ENCODE results near the gene ALDH1A2. TPM values are rescaled to one million over a fixed set of nuclear protein-coding genes. Genes with fewer than 3 reads are reported as not detected.

Gene ALDH1A2
- polyA plus RNA-seq, 1 donor (not counting 4 experiments of a cell fraction or from before 2014, with no cell fraction given) = 1.9 TPM

DNA sequence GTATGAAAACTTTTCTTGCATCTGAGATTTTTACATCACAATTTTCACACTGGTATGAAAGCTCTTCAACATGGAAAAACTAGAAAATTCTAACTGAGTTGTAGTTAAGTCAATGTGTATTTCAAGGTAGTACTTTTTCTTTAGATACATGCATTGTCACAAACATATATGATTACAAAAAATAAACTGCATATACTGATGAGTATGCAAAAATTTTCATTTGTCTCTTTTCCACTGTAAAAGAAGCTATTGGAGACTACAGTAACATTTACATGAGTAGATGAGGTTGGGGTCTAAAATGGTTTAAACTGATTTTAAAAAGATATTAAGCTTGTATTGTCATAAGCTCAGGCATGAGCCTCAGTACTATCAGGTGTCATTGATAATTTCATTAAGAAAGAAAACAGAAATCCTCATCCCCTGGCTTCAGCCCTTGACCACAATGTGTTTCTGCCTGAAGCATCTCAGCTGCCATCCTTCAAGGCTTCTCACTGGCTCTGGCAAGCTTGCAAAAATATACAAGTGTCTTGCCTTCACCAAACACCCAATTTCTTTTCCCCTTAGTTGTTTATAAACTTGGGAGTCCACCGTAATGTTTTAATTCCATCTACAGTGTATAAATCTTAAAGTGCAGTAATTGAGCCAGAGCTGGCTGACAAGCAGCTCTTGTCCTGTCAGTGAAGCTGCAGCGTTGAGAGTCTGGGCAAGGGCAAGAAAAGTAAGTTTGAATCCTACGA is 71.9 kb downstream of the ALDH1A2 start:
- H3K79me2 ChIP-seq (ENCODE audit: control insufficient read depth, insufficient read depth, low read length) = no peaks in the 10 kb centered on the region
- FAIRE-seq = no peak

DNA sequence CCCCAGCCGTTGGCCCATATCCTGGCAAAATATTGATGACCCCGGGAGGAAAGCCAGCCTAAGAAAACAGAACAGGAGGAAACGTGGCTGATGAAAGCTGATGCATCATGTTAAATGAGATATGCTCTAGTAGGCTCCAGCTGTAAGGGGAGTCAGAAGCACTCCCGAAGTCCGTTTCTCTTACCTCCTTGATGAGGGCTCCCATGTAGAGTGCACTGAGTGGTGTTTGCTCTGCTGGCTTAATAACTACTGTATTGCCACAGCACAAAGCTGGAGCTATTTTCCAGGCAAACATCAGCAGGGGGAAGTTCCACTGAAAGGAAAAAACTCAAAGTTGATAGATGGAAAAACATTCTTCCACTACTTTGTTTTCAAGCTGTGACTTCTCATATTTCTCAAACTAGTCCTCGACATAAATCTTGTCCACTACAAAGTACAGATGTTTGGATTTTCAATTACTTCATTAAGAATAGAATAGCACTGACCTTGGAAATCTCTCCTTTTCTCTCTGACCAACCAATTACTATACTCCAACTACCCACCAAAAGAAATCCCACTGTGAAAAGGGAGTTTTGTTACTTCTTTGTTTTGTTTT is 72.7 kb downstream of the ALDH1A2 start:
- Histone ChIP-seq H3K9me3 (ENCODE audit: control insufficient read depth, low read depth, low read length) (no peaks in the 10 kb centered on the region), H3K9ac (ENCODE audit: control insufficient read depth, extremely low read depth, insufficient read depth, low read length) (no peak overlapping the region), H3K4me3 (ENCODE audit: control insufficient read depth in 2 of 3, extremely low read depth in 1 of 3, insufficient read depth in 2 of 3, low read depth in 1 of 3, low read length in 3 of 3) (no peak overlapping the region), H3K36me3 (ENCODE audit: control insufficient read depth in 2 of 2, extremely low read depth in 1 of 2, insufficient read depth in 2 of 2, low read length in 2 of 2) (no peaks in the 10 kb centered on the region), H2AFZ (ENCODE audit: control insufficient read depth, low read length) (no peak overlapping the region), H3K9me1 (ENCODE audit: control insufficient read depth, extremely low read depth, insufficient read depth, low read length) (no peaks in the 10 kb centered on the region), H4K20me1 (ENCODE audit: control insufficient read depth, extremely low read depth, insufficient read depth, low read length) (no peaks in the 10 kb centered on the region), H3K27me3 (ENCODE audit: control insufficient read depth, extremely low read depth, insufficient read depth, low read length) (peaks cover 7% of the 10 kb centered on the region), H3K4me1 (ENCODE audit: control insufficient read depth, extremely low read depth, insufficient read depth, low read length) (no peaks in the 10 kb centered on the region), H3K4me2 (ENCODE audit: control insufficient read depth, extremely low read depth, insufficient read depth, low read depth, low read length) (no peak overlapping the region), H3K79me2 (ENCODE audit: control insufficient read depth, insufficient read depth, low read length) (no peaks in the 10 kb centered on the region), H3K27ac (ENCODE audit: control insufficient read depth, insufficient read depth, low read length) (no peak overlapping the region)
- FAIRE-seq (no peak), DNase-seq (ENCODE audit: low read depth, low spot score) (no peak)
- no peak for TF ChIP-seq EZH2 (IDR thresholded peaks at IDR 0.05; ENCODE audit: low read length)
- TF ChIP-seq, protein P1, sequence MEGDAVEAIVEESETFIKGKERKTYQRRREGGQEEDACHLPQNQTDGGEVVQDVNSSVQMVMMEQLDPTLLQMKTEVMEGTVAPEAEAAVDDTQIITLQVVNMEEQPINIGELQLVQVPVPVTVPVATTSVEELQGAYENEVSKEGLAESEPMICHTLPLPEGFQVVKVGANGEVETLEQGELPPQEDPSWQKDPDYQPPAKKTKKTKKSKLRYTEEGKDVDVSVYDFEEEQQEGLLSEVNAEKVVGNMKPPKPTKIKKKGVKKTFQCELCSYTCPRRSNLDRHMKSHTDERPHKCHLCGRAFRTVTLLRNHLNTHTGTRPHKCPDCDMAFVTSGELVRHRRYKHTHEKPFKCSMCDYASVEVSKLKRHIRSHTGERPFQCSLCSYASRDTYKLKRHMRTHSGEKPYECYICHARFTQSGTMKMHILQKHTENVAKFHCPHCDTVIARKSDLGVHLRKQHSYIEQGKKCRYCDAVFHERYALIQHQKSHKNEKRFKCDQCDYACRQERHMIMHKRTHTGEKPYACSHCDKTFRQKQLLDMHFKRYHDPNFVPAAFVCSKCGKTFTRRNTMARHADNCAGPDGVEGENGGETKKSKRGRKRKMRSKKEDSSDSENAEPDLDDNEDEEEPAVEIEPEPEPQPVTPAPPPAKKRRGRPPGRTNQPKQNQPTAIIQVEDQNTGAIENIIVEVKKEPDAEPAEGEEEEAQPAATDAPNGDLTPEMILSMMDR (optimal IDR thresholded peaks at IDR 0.05 in 1 of 3, IDR thresholded peaks at IDR 0.05 in 1 of 3, conservative IDR thresholded peaks at IDR 0.05 in 1 of 3; ENCODE audit: extremely low read depth in 1 of 3, insufficient read depth in 2 of 3, low read length in 3 of 3) = no peak
- dilution Hi-C loops (cut with MboI; ENCODE audit: extremely low pct_ligation_motif_present, low sequenced_read_pairs) = no loop called here

More for the DNA sequence above, 71.9 kb downstream of the ALDH1A2 start:
- TF ChIP-seq EZH2 (IDR thresholded peaks at IDR 0.05; ENCODE audit: low read length) = no peak
- TF ChIP-seq, protein P1 (optimal IDR thresholded peaks at IDR 0.05 in 1 of 3, IDR thresholded peaks at IDR 0.05 in 1 of 3, conservative IDR thresholded peaks at IDR 0.05 in 1 of 3; ENCODE audit: extremely low read depth in 1 of 3, insufficient read depth in 2 of 3, low read length in 3 of 3) = no peak
- H3K9me3 ChIP-seq (ENCODE audit: control insufficient read depth, low read depth, low read length) = no peaks in the 10 kb centered on the region
- H4K20me1 ChIP-seq (ENCODE audit: control insufficient read depth, extremely low read depth, insufficient read depth, low read length) = no peaks in the 10 kb centered on the region
- no peaks in the 10 kb centered on the region for H3K4me1 ChIP-seq (ENCODE audit: control insufficient read depth, extremely low read depth, insufficient read depth, low read length)
- peaks cover 7% of the 10 kb centered on the region for H3K27me3 ChIP-seq (ENCODE audit: control insufficient read depth, extremely low read depth, insufficient read depth, low read length)
- H3K36me3 ChIP-seq (ENCODE audit: control insufficient read depth in 2 of 2, extremely low read depth in 1 of 2, insufficient read depth in 2 of 2, low read length in 2 of 2) = no peaks in the 10 kb centered on the region
- no peak overlapping the region for H3K4me2 ChIP-seq (ENCODE audit: control insufficient read depth, extremely low read depth, insufficient read depth, low read depth, low read length)
- dilution Hi-C loops (cut with MboI; ENCODE audit: extremely low pct_ligation_motif_present, low sequenced_read_pairs) = no loop called here
- H2AFZ ChIP-seq (ENCODE audit: control insufficient read depth, low read length) = no peak overlapping the region
- no peak overlapping the region for H3K9ac ChIP-seq (ENCODE audit: control insufficient read depth, extremely low read depth, insufficient read depth, low read length)
- no peak for DNase-seq (ENCODE audit: low read depth, low spot score)
- no peak overlapping the region for H3K27ac ChIP-seq (ENCODE audit: control insufficient read depth, insufficient read depth, low read length)
- H3K9me1 ChIP-seq (ENCODE audit: control insufficient read depth, extremely low read depth, insufficient read depth, low read length) = no peaks in the 10 kb centered on the region
- H3K4me3 ChIP-seq (ENCODE audit: control insufficient read depth in 2 of 3, extremely low read depth in 1 of 3, insufficient read depth in 2 of 3, low read depth in 1 of 3, low read length in 3 of 3) = no peak overlapping the region

All from keratinocyte (primary cell).